Loucy (cell line): ENCODE results near the gene GNAQ.

Experiments
- CTCF ChIP-seq: fragments of 200-600 bp; sonication (generic); conservative IDR thresholded peaks from 2 replicates; pipeline ENCODE4 v1.5.1; 2014; ENCODE audit warnings: mild to moderate bottlenecking, antibody characterized with exemption, low read length
- EZH2phosphoT487 ChIP-seq: fragments of 200-600 bp; IDR thresholded peaks from 2 replicates; pipeline ENCODE4 v1.6.1; 2018; ENCODE audit warnings: antibody characterized with exemption, mild to moderate bottlenecking, moderate library complexity, borderline replicate concordance

DNA sequence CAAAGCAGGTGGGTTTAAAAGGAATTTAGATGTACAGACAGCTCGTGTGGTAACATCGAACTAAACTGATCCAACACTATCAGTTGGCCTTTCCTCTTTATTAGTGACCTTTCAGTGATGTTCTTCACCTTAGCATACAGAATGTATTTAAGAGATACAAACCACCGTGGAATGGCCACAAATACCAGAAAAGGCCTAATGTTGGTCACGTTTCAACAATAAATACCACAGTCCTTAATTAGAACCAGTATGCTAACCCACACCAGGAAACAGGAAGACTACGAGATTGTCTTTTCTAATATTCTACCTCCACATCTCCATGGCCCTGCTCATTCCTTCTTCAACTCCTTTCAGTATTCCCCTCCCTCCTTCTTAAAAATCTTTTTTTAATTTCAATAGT, 40.4 kb downstream of the GNAQ start:
- TF ChIP-seq CTCF (no peak), EZH2phosphoT487 (no peak)
